Mesenchymal stem cell (in vitro differentiated cells and primary cell): ENCODE measurements around the gene AHSA1.

Source experiments
- DNase-seq: peaks from one replicate; pipeline ENCODE4 v3.0.0-alpha.2; 2013
- H2AFZ ChIP-seq: one replicate; pipeline ENCODE4 v1.6.1; 2013; ENCODE audit warnings: low read depth, mild to moderate bottlenecking, control low read depth, inconsistent platforms, low read length, moderate library complexity
- H2AK5ac ChIP-seq: 2 replicates; pipeline ENCODE4 v1.6.1; 2013; ENCODE audit warnings: low read length, moderate library complexity, mild to moderate bottlenecking, inconsistent platforms; ENCODE audit not compliant: severe bottlenecking
- H2BK120ac ChIP-seq: one replicate; pipeline ENCODE4 v1.6.1; 2013; ENCODE audit warnings: low read depth, mild to moderate bottlenecking, inconsistent platforms, low read length, moderate library complexity
- H2BK12ac ChIP-seq, 2 experiments: one replicate each; pipeline ENCODE4 v1.6.1; 2013; ENCODE audit warnings: inconsistent platforms in 2 of 2, low read length in 2 of 2, mild to moderate bottlenecking in 2 of 2, moderate library complexity in 2 of 2, control low read depth in 1 of 2
- H2BK15ac ChIP-seq: one replicate; pipeline ENCODE4 v1.6.1; 2013; ENCODE audit warnings: mild to moderate bottlenecking, low read depth, inconsistent platforms; ENCODE audit not compliant: poor library complexity, severe bottlenecking
- H2BK5ac ChIP-seq: 2 replicates; pipeline ENCODE4 v1.6.1; 2013; ENCODE audit warnings: low read depth, mild to moderate bottlenecking, low read length, control low read depth, inconsistent platforms; ENCODE audit not compliant: poor library complexity, severe bottlenecking
- H3K14ac ChIP-seq, 2 experiments: one replicate each; pipeline ENCODE4 v1.6.1; 2013; ENCODE audit warnings: inconsistent platforms in 2 of 2, low read length in 2 of 2, control low read depth in 1 of 2, mild to moderate bottlenecking in 1 of 2, moderate library complexity in 1 of 2
- H3K18ac ChIP-seq, 2 experiments: one replicate each; pipeline ENCODE4 v1.6.1; 2013; ENCODE audit warnings: inconsistent platforms in 2 of 2, low read length in 2 of 2, control low read depth in 1 of 2, low read depth in 1 of 2, mild to moderate bottlenecking in 1 of 2
- H3K23ac ChIP-seq, 2 experiments: one replicate each; pipeline ENCODE4 v1.6.1; 2013; ENCODE audit warnings: inconsistent platforms in 2 of 2, low read length in 2 of 2, mild to moderate bottlenecking in 2 of 2, moderate library complexity in 2 of 2, control low read depth in 1 of 2
- H3K27ac ChIP-seq: 2 replicates; pipeline ENCODE4 v1.5.1; 2013; ENCODE audit warnings: mild to moderate bottlenecking, moderate library complexity, low read length, control low read depth, inconsistent platforms; ENCODE audit not compliant: poor library complexity, severe bottlenecking
- H3K27me3 ChIP-seq, 2 experiments: 2 replicates each; pipeline versions ENCODE4 v1.6.1 to v1.7.0; 2013; ENCODE audit warnings: low read length in 2 of 2, mild to moderate bottlenecking in 2 of 2, moderate library complexity in 2 of 2, control low read depth in 1 of 2, inconsistent platforms in 1 of 2; ENCODE audit not compliant: control insufficient read depth in 1 of 2, insufficient read depth in 1 of 2
- H3K36me3 ChIP-seq, 2 experiments: 2 replicates each; pipeline versions ENCODE4 v1.6.1 to v1.7.0; 2013; ENCODE audit warnings: low read length in 2 of 2, control low read depth in 1 of 2, inconsistent platforms in 1 of 2, low read depth in 1 of 2, mild to moderate bottlenecking in 1 of 2; ENCODE audit not compliant: insufficient read depth in 2 of 2, control insufficient read depth in 1 of 2
- H3K4ac ChIP-seq, 2 experiments: one replicate each; pipeline ENCODE4 v1.6.1; 2013; ENCODE audit warnings: inconsistent platforms in 2 of 2, low read length in 2 of 2, mild to moderate bottlenecking in 2 of 2, moderate library complexity in 2 of 2, control low read depth in 1 of 2, low read depth in 1 of 2
- H3K4me1 ChIP-seq: 2 replicates; pipeline ENCODE4 v1.6.1; 2013; ENCODE audit warnings: low read depth, low read length, control low read depth; ENCODE audit not compliant: control insufficient read depth, insufficient read depth
- H3K4me2 ChIP-seq: 2 replicates; pipeline ENCODE4 v1.6.1; 2013; ENCODE audit warnings: low read length, mild to moderate bottlenecking, inconsistent platforms; ENCODE audit not compliant: poor library complexity, severe bottlenecking
- H3K4me3 ChIP-seq, 2 experiments: 2 replicates each; pipeline versions ENCODE4 v1.5.1 to v1.7.0; 2013; ENCODE audit warnings: low read length in 2 of 2, mild to moderate bottlenecking in 2 of 2, control low read depth in 1 of 2, low read depth in 1 of 2; ENCODE audit not compliant: insufficient read depth in 1 of 2
- H3K79me1 ChIP-seq: replicated peaks from 2 replicates; pipeline ENCODE4 v1.6.1; 2013; ENCODE audit warnings: mild to moderate bottlenecking, control low read depth, low read length, inconsistent platforms; ENCODE audit not compliant: poor library complexity, severe bottlenecking
- H3K9ac ChIP-seq: 2 replicates; pipeline ENCODE4 v1.7.0; 2013; ENCODE audit warnings: mild to moderate bottlenecking, low read length, moderate library complexity
- H3K9me3 ChIP-seq: 2 replicates; pipeline ENCODE4 v1.7.0; 2013; ENCODE audit warnings: mild to moderate bottlenecking, low read length; ENCODE audit not compliant: control insufficient read depth
- H4K8ac ChIP-seq: one replicate; pipeline ENCODE4 v1.6.1; 2013; ENCODE audit warnings: inconsistent platforms, mild to moderate bottlenecking, low read length, moderate library complexity
- H4K91ac ChIP-seq: one replicate; pipeline ENCODE4 v1.6.1; 2013; ENCODE audit warnings: mild to moderate bottlenecking, low read length, inconsistent platforms
- WGBS: methylation state at CpG from one replicate; pipeline ENCODE4 v1.1.7; 2013; ENCODE audit warnings: mixed read lengths; 5-methylcytosine and 5-hydroxymethylcytosine counted together

Gene AHSA1

GRCh38 chr14:77478029-77478428 lies 20.1 kb downstream of the AHSA1 start:
- Histone ChIP-seq H3K27me3 (peaks cover 29 to 38% of the 10 kb centered on the region in 2 experiments), H3K4ac (no peak overlapping the region), H2AFZ (no peak overlapping the region), H3K4me3 (no peak overlapping the region), H2AK5ac (no peak overlapping the region), H3K23ac (no peak overlapping the region), H3K4me2 (no peak overlapping the region), H3K18ac (no peak overlapping the region), H3K9ac (no peak overlapping the region), H3K79me1 (no peaks in the 10 kb centered on the region), H3K4me1 (peaks cover 6% of the 10 kb centered on the region), H2BK5ac (no peak overlapping the region), H3K36me3 (no peaks in the 10 kb centered on the region), H3K27ac (no peak overlapping the region), H2BK12ac (no peak overlapping the region), H4K8ac (no peak overlapping the region), H2BK120ac (no peak overlapping the region), H3K14ac (no peak overlapping the region), H4K91ac (no peak overlapping the region), H3K9me3 (no peaks in the 10 kb centered on the region), H2BK15ac (no peak overlapping the region)
- WGBS: 82% methylated on average over 5 of the region's 5 CpGs
- DNase-seq: no peak

- Histone ChIP-seq H2BK15ac (no peak overlapping the region), H3K14ac (no peak overlapping the region), H3K18ac (no peak overlapping the region), H3K23ac (no peak overlapping the region), H3K4ac (no peak overlapping the region), H3K4me1 (peaks cover 6% of the 10 kb centered on the region), H4K8ac (no peak overlapping the region), H3K36me3 (no peaks in the 10 kb centered on the region), H2BK5ac (no peak overlapping the region), H3K4me2 (no peak overlapping the region), H2AK5ac (no peak overlapping the region), H3K9ac (no peak overlapping the region), H2AFZ (no peak overlapping the region), H2BK120ac (no peak overlapping the region), H3K27ac (no peak overlapping the region), H3K4me3 (no peak overlapping the region), H4K91ac (no peak overlapping the region), H2BK12ac (no peak overlapping the region), H3K79me1 (no peaks in the 10 kb centered on the region), H3K9me3 (no peaks in the 10 kb centered on the region), H3K27me3 (peaks cover 28 to 35% of the 10 kb centered on the region in 2 experiments)
- DNase-seq: no peak
- 80% methylated on average over 1 of the region's 1 CpG for WGBS
Measured at GRCh38 chr14:77478796-77479195, 20.9 kb downstream of the AHSA1 start.

- DNase-seq: no peak
- Histone ChIP-seq H3K14ac (no peak overlapping the region), H2BK5ac (no peak overlapping the region)
Measured at GRCh38 chr14:77482422-77482821, 24.5 kb downstream of the AHSA1 start.

GRCh38 chr14:77485256-77485655 lies 27.4 kb downstream of the AHSA1 start:
- Histone ChIP-seq H3K27me3 (peaks cover 4 to 12% of the 10 kb centered on the region in 2 experiments), H2BK120ac (no peak overlapping the region), H2BK12ac (no peak overlapping the region), H3K18ac (no peak overlapping the region), H3K9ac (no peak overlapping the region), H2AK5ac (peak overlapping the region; percentile 6), H3K9me3 (no peaks in the 10 kb centered on the region), H3K14ac (no peak overlapping the region), H3K79me1 (no peaks in the 10 kb centered on the region), H2BK5ac (no peak overlapping the region), H3K4ac (no peak overlapping the region), H3K27ac (no peak overlapping the region), H3K4me1 (peaks cover 30% of the 10 kb centered on the region), H4K91ac (no peak overlapping the region), H3K4me2 (no peak overlapping the region), H3K36me3 (no peaks in the 10 kb centered on the region), H2AFZ (no peak overlapping the region), H3K23ac (no peak overlapping the region), H3K4me3 (no peak overlapping the region), H4K8ac (no peak overlapping the region), H2BK15ac (no peak overlapping the region)
- 87% methylated on average over 3 of the region's 3 CpGs for WGBS
- no peak for DNase-seq

More at GRCh38 chr14:77482422-77482821, 24.5 kb downstream of the AHSA1 start:
- Histone ChIP-seq H3K4me2 (no peak overlapping the region), H2AK5ac (peak overlapping the region; percentile 17), H3K27ac (no peak overlapping the region), H3K27me3 (peaks cover 3 to 6% of the 10 kb centered on the region in 2 experiments), H3K9ac (no peak overlapping the region), H2AFZ (no peak overlapping the region), H3K4me1 (peaks cover 30% of the 10 kb centered on the region), H3K23ac (no peak overlapping the region), H2BK15ac (no peak overlapping the region), H3K4me3 (no peak overlapping the region), H4K91ac (no peak overlapping the region), H3K9me3 (no peaks in the 10 kb centered on the region), H4K8ac (no peak overlapping the region), H3K79me1 (no peaks in the 10 kb centered on the region), H2BK120ac (no peak overlapping the region), H3K36me3 (no peaks in the 10 kb centered on the region), H2BK12ac (no peak overlapping the region), H3K18ac (no peak overlapping the region), H3K4ac (no peak overlapping the region)
- WGBS: 82% methylated on average over 8 of the region's 8 CpGs
